Stomach (tissue), 9 donors: ENCODE measurements around the gene SLC38A1. TPM values are rescaled to one million over a fixed set of nuclear protein-coding genes. Genes with fewer than 3 reads are reported as not detected.

Experiments used
- DNase-seq, 2 donors: peaks; one replicate each; pipeline versions ENCODE4 v3.0.0 to v3.0.0-alpha.2; 2013 to 2019
- H3K27ac ChIP-seq, 5 donors: fragments of 200-600 bp in 4 of 5; sonication (generic) in 4 of 5; one replicate each; pipeline ENCODE4 v1.5.1; 2013 to 2019; ENCODE audit warnings: mild to moderate bottlenecking in 1 of 5, moderate library complexity in 1 of 5
- H3K27me3 ChIP-seq, 3 donors: fragments of 200-600 bp; sonication (generic); one replicate each; pipeline ENCODE4 v1.5.1; 2017 to 2019; ENCODE audit warnings: mixed run types in 1 of 3
- H3K36me3 ChIP-seq, 4 donors: fragments of 200-600 bp; sonication (generic); 1 replicate in 3 of 4; 2 replicates in 1 of 4; pipeline ENCODE4 v1.5.1; 2016 to 2019
- H3K4me1 ChIP-seq, 4 donors: fragments of 200-600 bp; sonication (generic); one replicate each; pipeline ENCODE4 v1.5.1; 2016 to 2019
- H3K4me3 ChIP-seq, 4 donors: fragments of 200-600 bp; sonication (generic) in 3 of 4; one replicate each; pipeline ENCODE4 v1.5.1; 2016 to 2019; ENCODE audit warnings: mild to moderate bottlenecking in 1 of 4
- H3K9me3 ChIP-seq, 4 donors: fragments of 200-600 bp; sonication (generic); one replicate each; pipeline ENCODE4 v1.5.1; 2016 to 2019
- CTCF ChIP-seq, 7 experiments: fragments of 450-650 bp in 4 of 7; fragments of 200-600 bp in 3 of 7; sonication (generic) in 3 of 7; IDR thresholded peaks; one replicate each; pipeline ENCODE4 v1.5.1; 2016 to 2019; ENCODE audit warnings: antibody characterized with exemption in 7 of 7, control low read depth in 2 of 7, mild to moderate bottlenecking in 1 of 7
- EP300 ChIP-seq: sonication (generic); formaldehyde crosslinking; IDR thresholded peaks from one replicate; pipeline ENCODE4 v1.6.1; 2017; ENCODE audit warnings: antibody characterized with exemption
- POLR2A ChIP-seq, 4 donors: fragments of 450-650 bp; IDR thresholded peaks; one replicate each; pipeline ENCODE4 v1.6.1; 2016; ENCODE audit warnings: antibody characterized with exemption in 4 of 4, control low read depth in 2 of 4, mild to moderate bottlenecking in 1 of 4, moderate library complexity in 1 of 4
- POLR2AphosphoS5 ChIP-seq, 3 donors: sonication (generic); formaldehyde crosslinking; IDR thresholded peaks; one replicate each; pipeline ENCODE4 v1.6.1; 2016; ENCODE audit warnings: antibody characterized with exemption in 3 of 3
- WGBS, 5 donors: extraction: QIAGEN DNeasy Blood & Tissue Kit in 3 of 5; methylation state at CpG; one replicate each; pipeline versions ENCODE4 v1.1.5 to v1.1.7; 2013 to 2018; 5-methylcytosine and 5-hydroxymethylcytosine counted together
- intact Hi-C: fragments of 100-400 bp; cut with DNase I; formaldehyde crosslinking; loops from one replicate; pipeline ENCODE4 v1.15.1; 2023; ENCODE audit warnings: low total_unique reads
- polyA plus RNA-seq, 3 donors: library from polyadenylated mRNA; stranded (reverse); fragments of 200-250 nt; gene quantifications; one replicate each; pipeline ENCODE4 v1.2.3, GENCODE V29; 2013
- total RNA-seq, 5 donors: library from RNA; depleted of rRNA; stranded (reverse); fragments of >200 nt; gene quantifications; one replicate each; pipeline versions ENCODE4 v1.1.0 to v1.2.3, GENCODE V29; 2014 to 2016
- donor health status: healthy with polysubstance abuse.
- donor health status: Bipolar disorder and iron deficiency.
- donor health status: healthy.

The SLC38A1 gene
- total and polyA plus RNA-seq, 8 donors = 3.2 to 164 (median 51.6) TPM

- Histone ChIP-seq H3K36me3 (no peaks in the 10 kb centered on the region), H3K4me1 (peaks cover 14 to 96% (median 59%) of the 10 kb centered on the region in 4 donors), H3K9me3 (no peaks in the 10 kb centered on the region), H3K27me3 (peaks cover 0 to 11% (median under 1%) of the 10 kb centered on the region in 3 donors), H3K27ac (peak overlapping the region in 1 of 5 donors; percentile 15), H3K4me3 (no peak overlapping the region)
- 0 to 92% (median 49%) methylated on average over 1 of the region's 1 CpG for whole genome bisulfite sequencing, 5 donors
- intact Hi-C loops = no loop called here
- TF ChIP-seq CTCF (IDR thresholded peaks at IDR 0.05) = no peak
- TF ChIP-seq EP300 = no peak
- no peak for TF ChIP-seq POLR2A (IDR thresholded peaks at IDR 0.05)
- TF ChIP-seq POLR2AphosphoS5 (IDR thresholded peaks at IDR 0.05) = no peak
- DNase-seq = no peak
Observed at GRCh38 chr12:46264057-46264456, 4.8 kb downstream of the SLC38A1 start.

- H3K27ac ChIP-seq = peak overlapping the region in 1 of 5 donors; percentile 15
- H3K27me3 ChIP-seq = peaks cover 0 to 11% (median 0%) of the 10 kb centered on the region in 3 donors
- no peaks in the 10 kb centered on the region for H3K36me3 ChIP-seq
- 80 to 85% (median 82%) methylated on average over 6 of the region's 6 CpGs for WGBS, 5 donors
- no peak overlapping the region for H3K4me3 ChIP-seq
- H3K4me1 ChIP-seq = peaks cover 14 to 97% (median 53%) of the 10 kb centered on the region in 4 donors
- H3K9me3 ChIP-seq = no peaks in the 10 kb centered on the region
- no peak for TF ChIP-seq POLR2AphosphoS5 (IDR thresholded peaks at IDR 0.05)
- no peak for TF ChIP-seq POLR2A (IDR thresholded peaks at IDR 0.05)
- TF ChIP-seq EP300 = no peak
- TF ChIP-seq CTCF (IDR thresholded peaks at IDR 0.05) = peak in 1 of 7 experiments; percentile 8
- no peak for DNase-seq
- intact Hi-C loops = no loop called here
Observed at GRCh38 chr12:46263140-46264016, 5.5 kb downstream of the SLC38A1 start.

GRCh38 chr12:46261646-46262045 is 7.2 kb downstream of the SLC38A1 start:
- no peak overlapping the region for H3K27ac ChIP-seq
- DNase-seq = no peak
- no peaks in the 10 kb centered on the region for H3K27me3 ChIP-seq
- no peaks in the 10 kb centered on the region for H3K36me3 ChIP-seq
- intact Hi-C loops = no loop called here
- WGBS, 5 donors = 60 to 86% (median 80%) methylated on average over 2 of the region's 2 CpGs
- TF ChIP-seq CTCF (IDR thresholded peaks at IDR 0.05) (no peak), POLR2AphosphoS5 (IDR thresholded peaks at IDR 0.05) (no peak), POLR2A (IDR thresholded peaks at IDR 0.05) (no peak), EP300 (no peak)
- H3K4me1 ChIP-seq = peaks cover 6 to 88% (median 49%) of the 10 kb centered on the region in 4 donors
- H3K9me3 ChIP-seq = no peaks in the 10 kb centered on the region
- no peak overlapping the region for H3K4me3 ChIP-seq

GRCh38 chr12:46260913-46261476 is 7.8 kb downstream of the SLC38A1 start:
- TF ChIP-seq CTCF (IDR thresholded peaks at IDR 0.05) (no peak), POLR2A (IDR thresholded peaks at IDR 0.05) (no peak), EP300 (no peak), POLR2AphosphoS5 (IDR thresholded peaks at IDR 0.05) (no peak)
- intact Hi-C loops = no loop called here
- H3K4me3 ChIP-seq = no peak overlapping the region
- peaks cover 0 to 88% (median 48%) of the 10 kb centered on the region in 4 donors for H3K4me1 ChIP-seq
- H3K27me3 ChIP-seq = no peaks in the 10 kb centered on the region
- H3K27ac ChIP-seq = peak overlapping the region in 3 of 5 donors; percentile 2 to 20 (median 2)
- no peaks in the 10 kb centered on the region for H3K36me3 ChIP-seq
- H3K9me3 ChIP-seq = no peaks in the 10 kb centered on the region
- DNase-seq = peak in 1 of 2 donors; percentile 34
- 27 to 55% (median 34%) methylated on average over 2 of the region's 2 CpGs for WGBS, 5 donors
